Large intestine (tissue), 12 donors: ENCODE results near the gene LRRC42. TPM values are rescaled to one million over a fixed set of nuclear protein-coding genes. Genes with fewer than 3 reads are reported as not detected.
A peak's percentile ranks its signal among the peaks of the same experiment; 100 is the strongest.

Experiments
- DNase-seq, 2 donors: peaks; one replicate each; pipeline versions ENCODE4 v3.0.0 to v3.0.0-alpha.2; 2013
- H3K27ac ChIP-seq: one replicate; pipeline ENCODE4 v1.5.1; 2013; ENCODE audit warnings: low read length
- H3K27me3 ChIP-seq: 2 replicates; pipeline ENCODE4 v1.6.1; 2013; ENCODE audit warnings: low read length; ENCODE audit not compliant: control insufficient read depth, insufficient read depth
- H3K36me3 ChIP-seq: 2 replicates; pipeline ENCODE4 v1.6.1; 2013; ENCODE audit warnings: low read length; ENCODE audit not compliant: control insufficient read depth, insufficient read depth
- H3K4me1 ChIP-seq: one replicate; pipeline ENCODE4 v1.6.1; 2013; ENCODE audit warnings: low read length; ENCODE audit not compliant: control insufficient read depth, insufficient read depth
- H3K4me3 ChIP-seq: one replicate; pipeline ENCODE4 v1.5.1; 2013; ENCODE audit warnings: low read length
- H3K9me3 ChIP-seq: one replicate; pipeline ENCODE4 v1.6.1; 2013; ENCODE audit warnings: mild to moderate bottlenecking, low read depth, low read length, moderate library complexity; ENCODE audit not compliant: control insufficient read depth
- WGBS: methylation state at CpG from one replicate; pipeline ENCODE4 v1.1.5; 2013; ENCODE audit warnings: low lambda C conversion rate; ENCODE audit not compliant: insufficient coverage; 5-methylcytosine and 5-hydroxymethylcytosine counted together
- long read RNA-seq, 11 donors: transcript quantifications; one replicate each; lab custom pipeline, GENCODE V29; 2026
- polyA plus RNA-seq: library from polyadenylated mRNA; unstranded; fragments of 120-200 nt; gene quantifications from one replicate; pipeline ENCODE4 v1.2.1, GENCODE V29; 2013

The LRRC42 gene, protein sequence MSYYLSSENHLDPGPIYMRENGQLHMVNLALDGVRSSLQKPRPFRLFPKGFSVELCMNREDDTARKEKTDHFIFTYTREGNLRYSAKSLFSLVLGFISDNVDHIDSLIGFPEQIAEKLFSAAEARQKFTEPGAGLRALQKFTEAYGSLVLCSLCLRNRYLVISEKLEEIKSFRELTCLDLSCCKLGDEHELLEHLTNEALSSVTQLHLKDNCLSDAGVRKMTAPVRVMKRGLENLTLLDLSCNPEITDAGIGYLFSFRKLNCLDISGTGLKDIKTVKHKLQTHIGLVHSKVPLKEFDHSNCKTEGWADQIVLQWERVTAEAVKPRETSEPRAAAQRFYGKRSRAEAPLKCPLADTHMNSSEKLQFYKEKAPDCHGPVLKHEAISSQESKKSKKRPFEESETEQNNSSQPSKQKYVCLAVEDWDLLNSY
- polyA plus RNA-seq: 33.5 TPM
- long read RNA-seq, donor 1, transcript LRRC42-201 (8 exons, 1,727 nt): major isoform, 5 of 9 reads
- long read RNA-seq, donor 1, partial matches to known transcripts: 0 of 9 reads
- long read RNA-seq, donor 1, other reads (novel, unspliced or antisense): 0 of 9 reads
- long read RNA-seq, donor 2, transcript LRRC42-205 (3 exons, 611 nt): major isoform, 10 of 37 reads
- long read RNA-seq, donor 2, transcript LRRC42-203 (9 exons, 2,037 nt): minor isoform, 7 of 37 reads
- long read RNA-seq, donor 2, transcript LRRC42-201 (8 exons, 1,727 nt): minor isoform, 8 of 37 reads
- long read RNA-seq, donor 2, partial matches to known transcripts: 12 of 37 reads
- long read RNA-seq, donor 2, other reads (novel, unspliced or antisense): 0 of 37 reads
- long read RNA-seq, donor 3: 0 reads
- long read RNA-seq, donor 4, partial matches to known transcripts: 0 of 10 reads
- long read RNA-seq, donor 4, other reads (novel, unspliced or antisense): 8 of 10 reads
- long read RNA-seq, donor 5, transcript LRRC42-205 (3 exons, 611 nt): major isoform, 6 of 18 reads
- long read RNA-seq, donor 5, partial matches to known transcripts: 7 of 18 reads
- long read RNA-seq, donor 5, other reads (novel, unspliced or antisense): 0 of 18 reads
- long read RNA-seq, donor 6, transcript LRRC42-203 (9 exons, 2,037 nt): minor isoform, 5 of 134 reads
- long read RNA-seq, donor 6, transcript LRRC42-201 (8 exons, 1,727 nt): major isoform, 10 of 134 reads
- long read RNA-seq, donor 6, partial matches to known transcripts: 68 of 134 reads
- long read RNA-seq, donor 6, other reads (novel, unspliced or antisense): 48 of 134 reads
- long read RNA-seq, donor 7, partial matches to known transcripts: 0 of 8 reads
- long read RNA-seq, donor 7, other reads (novel, unspliced or antisense): 0 of 8 reads
- long read RNA-seq, donor 8, transcript LRRC42-201 (8 exons, 1,727 nt): minor isoform, 6 of 24 reads
- long read RNA-seq, donor 8, transcript LRRC42-205 (3 exons, 611 nt): major isoform, 7 of 24 reads
- long read RNA-seq, donor 8, transcript LRRC42-203 (9 exons, 2,037 nt): minor isoform, 6 of 24 reads
- long read RNA-seq, donor 8, partial matches to known transcripts: 5 of 24 reads
- long read RNA-seq, donor 8, other reads (novel, unspliced or antisense): 0 of 24 reads
- long read RNA-seq, donor 9, transcript LRRC42-201 (8 exons, 1,727 nt): major isoform, 6 of 841 reads
- long read RNA-seq, donor 9, partial matches to known transcripts: 523 of 841 reads
- long read RNA-seq, donor 9, other reads (novel, unspliced or antisense): 307 of 841 reads
- long read RNA-seq, donor 10, transcript LRRC42-203 (9 exons, 2,037 nt): major isoform, 7 of 13 reads
- long read RNA-seq, donor 10, partial matches to known transcripts: 0 of 13 reads
- long read RNA-seq, donor 10, other reads (novel, unspliced or antisense): 0 of 13 reads
- long read RNA-seq, donor 11, transcript LRRC42-205 (3 exons, 611 nt): minor isoform, 5 of 63 reads
- long read RNA-seq, donor 11, transcript LRRC42-203 (9 exons, 2,037 nt): major isoform, 7 of 63 reads
- long read RNA-seq, donor 11, partial matches to known transcripts: 10 of 63 reads
- long read RNA-seq, donor 11, other reads (novel, unspliced or antisense): 37 of 63 reads

- Histone ChIP-seq H3K4me1 (peaks cover 7% of the 10 kb centered on the region), H3K27me3 (no peaks in the 10 kb centered on the region)
- DNase-seq: no peak
Observed at GRCh38 chr1:53946252-53947171, at the start of gene LRRC42. Gene LRRC42 (plus strand): TSS chr1:53946350. CDS start chr1:53952000, 5,650 bp downstream.

GRCh38 chr1:53896635-53897229 is 49.4 kb upstream of the LRRC42 start:
- no peak for DNase-seq
- Histone ChIP-seq H3K4me3 (no peak overlapping the region), H3K27me3 (no peaks in the 10 kb centered on the region), H3K27ac (no peak overlapping the region), H3K9me3 (no peaks in the 10 kb centered on the region), H3K4me1 (peaks cover 18% of the 10 kb centered on the region), H3K36me3 (no peaks in the 10 kb centered on the region)
- WGBS: no CpG with 5 or more reads among the region's 2 CpGs

More at GRCh38 chr1:53946252-53947171, at the start of gene LRRC42:
- Histone ChIP-seq H3K36me3 (peaks cover under 1% of the 10 kb centered on the region), H3K27ac (peak within 1 kb of the TSS; percentile 91), H3K4me3 (peak within 1 kb of the TSS; percentile 80), H3K9me3 (no peaks in the 10 kb centered on the region)
- WGBS: 2% methylated on average over 5 of the region's 58 CpGs

DNA sequence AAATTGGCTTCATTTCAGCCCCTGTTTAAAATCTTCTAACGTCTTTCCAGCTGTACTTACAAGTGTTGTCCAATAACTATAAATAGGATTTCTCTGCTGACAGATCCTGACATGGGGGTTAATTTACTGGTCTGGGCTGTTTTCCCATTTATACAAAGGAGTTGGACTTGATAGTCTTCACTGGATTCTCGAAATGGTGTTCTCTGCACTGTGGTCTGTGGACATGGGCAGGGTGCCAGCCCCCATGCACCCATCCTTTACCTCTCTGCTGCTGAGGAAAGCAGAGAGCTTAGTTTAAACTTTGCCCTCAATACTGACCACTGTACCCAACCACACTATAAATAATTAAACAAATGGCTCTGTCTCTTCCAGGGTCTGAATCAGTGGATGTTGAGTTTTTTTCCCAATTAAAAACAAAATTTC is 46.9 kb upstream of the LRRC42 start:
- no peak overlapping the region for H3K27ac ChIP-seq
- peak in 1 of 2 donors; percentile 42 for DNase-seq
- H3K27me3 ChIP-seq: no peaks in the 10 kb centered on the region
- H3K36me3 ChIP-seq: no peaks in the 10 kb centered on the region
- H3K4me3 ChIP-seq: no peak overlapping the region
- no peaks in the 10 kb centered on the region for H3K9me3 ChIP-seq
- H3K4me1 ChIP-seq: peaks cover 15% of the 10 kb centered on the region
- WGBS: no CpG with 5 or more reads among the region's 2 CpGs

DNA sequence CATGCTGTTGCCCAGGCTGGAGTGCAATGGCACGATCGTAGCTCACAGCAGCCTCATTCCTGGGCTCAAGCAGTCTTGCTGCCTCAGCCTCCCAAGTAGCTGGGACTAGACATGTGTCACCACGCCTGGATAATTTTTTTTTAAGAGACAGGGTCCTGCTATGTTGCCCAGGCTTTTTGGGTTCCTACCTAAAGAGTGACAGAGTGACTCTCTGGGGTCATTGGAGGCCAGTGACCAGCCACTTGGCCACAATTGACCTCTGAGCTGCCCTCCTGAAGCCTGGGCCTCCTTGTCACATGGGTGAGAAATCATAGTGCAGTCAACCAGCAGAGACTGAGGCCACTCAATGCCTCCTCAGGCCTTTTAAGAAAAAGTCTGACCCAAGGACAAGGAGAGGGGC is 46.4 kb upstream of the LRRC42 start:
- Histone ChIP-seq H3K4me3 (no peak overlapping the region), H3K9me3 (no peaks in the 10 kb centered on the region), H3K4me1 (peaks cover 10% of the 10 kb centered on the region), H3K27me3 (no peaks in the 10 kb centered on the region), H3K36me3 (no peaks in the 10 kb centered on the region), H3K27ac (no peak overlapping the region)
- no peak for DNase-seq
- no CpG with 5 or more reads among the region's 3 CpGs for whole genome bisulfite sequencing

GRCh38 chr1:53902235-53903138 is 43.7 kb upstream of the LRRC42 start:
- Histone ChIP-seq H3K36me3 (no peaks in the 10 kb centered on the region), H3K4me3 (no peak overlapping the region), H3K27me3 (no peaks in the 10 kb centered on the region), H3K9me3 (no peaks in the 10 kb centered on the region), H3K4me1 (peaks cover 8% of the 10 kb centered on the region), H3K27ac (no peak overlapping the region)
- WGBS: 92% methylated on average over 2 of the region's 7 CpGs
- no peak for DNase-seq

DNA sequence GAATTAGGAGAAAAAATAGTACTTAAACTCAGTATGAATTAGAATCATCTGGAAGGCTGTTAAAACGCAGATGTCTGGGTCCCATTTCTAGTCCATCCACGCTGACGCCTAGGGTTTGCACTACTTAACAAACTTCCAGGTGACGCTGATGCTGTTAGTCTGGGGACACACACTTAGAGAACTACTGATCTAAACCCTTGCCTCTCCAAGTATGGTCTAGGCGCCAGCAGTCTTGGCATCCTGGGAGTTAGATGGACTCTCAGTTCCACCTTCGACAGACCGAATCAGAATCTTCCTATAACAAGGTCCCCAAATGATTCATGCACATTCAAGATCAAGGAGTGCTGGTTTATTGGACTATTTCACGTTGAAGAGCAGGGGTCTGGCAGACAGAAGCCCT is 40.6 kb upstream of the LRRC42 start:
- no peaks in the 10 kb centered on the region for H3K27me3 ChIP-seq
- H3K4me1 ChIP-seq: peaks cover 13% of the 10 kb centered on the region
- no peaks in the 10 kb centered on the region for H3K9me3 ChIP-seq
- no CpG with 5 or more reads among the region's 8 CpGs for WGBS
- no peaks in the 10 kb centered on the region for H3K36me3 ChIP-seq
- no peak for DNase-seq
- no peak overlapping the region for H3K4me3 ChIP-seq
- no peak overlapping the region for H3K27ac ChIP-seq

- no peaks in the 10 kb centered on the region for H3K36me3 ChIP-seq
- no CpG with 5 or more reads among the region's 4 CpGs for WGBS
- H3K4me3 ChIP-seq: no peak overlapping the region
- DNase-seq: no peak
- peaks cover 14% of the 10 kb centered on the region for H3K4me1 ChIP-seq
- no peaks in the 10 kb centered on the region for H3K9me3 ChIP-seq
- no peak overlapping the region for H3K27ac ChIP-seq
- H3K27me3 ChIP-seq: no peaks in the 10 kb centered on the region
Observed at GRCh38 chr1:53906121-53906520, 40.0 kb upstream of the LRRC42 start.
